Heart left ventricle (tissue), 13 donors: Measurements from ENCODE around the gene WDR88.

Source experiments
- POLR2A ChIP-seq, 2 donors: fragments of 450-650 bp; IDR thresholded peaks; one replicate each; pipeline ENCODE4 v1.6.1; 2017; ENCODE audit warnings: antibody characterized with exemption in 2 of 2, mild to moderate bottlenecking in 2 of 2, moderate library complexity in 2 of 2
- TF ChIP-seq, protein P1 (sequence below), 12 donors: fragments of 200-600 bp; sonication (generic) in 4 of 12; IDR thresholded peaks; one replicate each; pipeline versions ENCODE4 v1.5.0 to v1.8.0; 2018 to 2022; ENCODE audit warnings: antibody characterized with exemption in 12 of 12, mild to moderate bottlenecking in 5 of 12
- donor health status: ischemic (EF 13 %, LVEDD 7.1; RV severe dilation, severe dysfunction).
- donor health status: DM: no; HTN: yes; CAD: no.
- donor health status: DM: no; HTN: no; CAD: no.
- donor health status: ischemic (EF 25% LVEDD 6.9; RV normal size, moderate dysfunction).
- donor health status: ischemic (EF 25% LVEDD 5.7; RV mildly dilated, moderate dysfunction).
- donor health status: ischemic (EF 35%, LVEDD 5.7; RV mildly dilated, moderate dysfunction).
- donor health status: nonischemic (EF 11% LVEDD 7.7; RV severe dilation, severe dysfunction).
- donor health status: DM: yes; HTN: yes; CAD: no.
- donor health status: PGD.
- donor health status: ischemic (EF 29% LVEDD 5.4; RV normal size, mild dysfunction).
- donor health status: nonischemic (EF 23%, LVEDD 6.1; RV moderate dilation, normal function).

DNA sequence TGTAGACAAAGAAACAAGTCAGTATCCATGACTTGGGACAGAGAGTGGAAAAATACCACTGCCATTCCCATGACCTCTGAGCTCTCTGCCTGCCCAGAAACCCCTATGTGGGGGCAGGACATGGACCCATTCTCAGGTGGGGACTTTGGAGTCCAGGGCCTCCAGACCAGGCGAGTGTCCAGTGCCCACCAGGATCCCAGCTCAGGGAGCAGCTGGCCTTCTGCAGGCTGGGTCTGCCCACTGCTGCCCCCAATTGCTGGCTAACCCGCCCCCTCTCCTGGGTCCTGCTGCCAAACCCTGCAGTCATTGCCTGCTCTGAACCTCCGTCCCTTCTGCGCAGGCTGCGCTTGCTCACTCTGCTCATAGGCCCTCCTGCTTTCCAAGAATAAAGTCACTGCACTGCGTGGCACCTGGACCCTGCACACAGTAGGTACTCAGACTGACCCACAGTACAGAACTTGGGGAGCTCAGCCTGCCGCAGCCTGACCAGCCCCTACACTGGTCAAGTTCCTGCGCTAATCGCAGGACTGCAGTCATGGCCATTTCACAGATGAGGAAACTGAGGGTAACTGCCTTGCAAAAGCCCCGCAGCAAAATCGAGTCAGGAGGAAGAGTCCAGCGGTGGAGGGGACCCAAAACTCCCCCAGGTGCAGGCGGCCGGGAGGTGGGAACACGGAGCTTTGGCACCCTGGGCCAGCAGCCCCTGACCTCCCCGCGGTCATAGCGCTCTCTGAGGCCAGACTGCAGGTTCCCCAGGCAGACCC, 93.0 kb downstream of the WDR88 start:
- TF ChIP-seq, protein P1, sequence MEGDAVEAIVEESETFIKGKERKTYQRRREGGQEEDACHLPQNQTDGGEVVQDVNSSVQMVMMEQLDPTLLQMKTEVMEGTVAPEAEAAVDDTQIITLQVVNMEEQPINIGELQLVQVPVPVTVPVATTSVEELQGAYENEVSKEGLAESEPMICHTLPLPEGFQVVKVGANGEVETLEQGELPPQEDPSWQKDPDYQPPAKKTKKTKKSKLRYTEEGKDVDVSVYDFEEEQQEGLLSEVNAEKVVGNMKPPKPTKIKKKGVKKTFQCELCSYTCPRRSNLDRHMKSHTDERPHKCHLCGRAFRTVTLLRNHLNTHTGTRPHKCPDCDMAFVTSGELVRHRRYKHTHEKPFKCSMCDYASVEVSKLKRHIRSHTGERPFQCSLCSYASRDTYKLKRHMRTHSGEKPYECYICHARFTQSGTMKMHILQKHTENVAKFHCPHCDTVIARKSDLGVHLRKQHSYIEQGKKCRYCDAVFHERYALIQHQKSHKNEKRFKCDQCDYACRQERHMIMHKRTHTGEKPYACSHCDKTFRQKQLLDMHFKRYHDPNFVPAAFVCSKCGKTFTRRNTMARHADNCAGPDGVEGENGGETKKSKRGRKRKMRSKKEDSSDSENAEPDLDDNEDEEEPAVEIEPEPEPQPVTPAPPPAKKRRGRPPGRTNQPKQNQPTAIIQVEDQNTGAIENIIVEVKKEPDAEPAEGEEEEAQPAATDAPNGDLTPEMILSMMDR (IDR thresholded peaks at IDR 0.05): no peak
- TF ChIP-seq POLR2A (IDR thresholded peaks at IDR 0.05): no peak
